HepG2 (cell line): ENCODE data around the gene KCNK7. TPM values are rescaled to one million over a fixed set of nuclear protein-coding genes. Genes with fewer than 3 reads are reported as not detected.

ENCODE experiments used
- ARID5B ChIP-seq: IDR thresholded peaks from 2 replicates; pipeline ENCODE4 v1.4.0; 2020; ENCODE audit warnings: mild to moderate bottlenecking, missing genetic modification reagents
- HMGXB3 ChIP-seq: sonication (generic); formaldehyde crosslinking; IDR thresholded peaks from 2 replicates; pipeline ENCODE4 v1.4.0; 2020; ENCODE audit warnings: missing genetic modification reagents, borderline replicate concordance
- JUNB ChIP-seq: sonication (generic); formaldehyde crosslinking; IDR thresholded peaks from 2 replicates; pipeline ENCODE4 v1.8.0; 2022; ENCODE audit warnings: missing genetic modification reagents, mild to moderate bottlenecking, borderline replicate concordance
- NR2F6 ChIP-seq, 2 experiments: IDR thresholded peaks; 2 replicates each; pipeline ENCODE4 v1.6.1; 2016; ENCODE audit warnings: antibody characterized with exemption in 1 of 2, mild to moderate bottlenecking in 1 of 2
- PBX2 ChIP-seq: IDR thresholded peaks from 2 replicates; pipeline ENCODE4 v1.6.1; 2016; ENCODE audit warnings: control low read depth
- PCBP1 ChIP-seq: fragments of 200-400 bp; formaldehyde crosslinking; IDR thresholded peaks from 2 replicates; pipeline ENCODE4 v1.6.1; 2017; ENCODE audit warnings: mild to moderate bottlenecking, low read depth, low read length, borderline replicate concordance
- PITX1 ChIP-seq: sonication (generic); formaldehyde crosslinking; IDR thresholded peaks from 2 replicates; pipeline ENCODE4 v1.5.1; 2020; ENCODE audit warnings: mild to moderate bottlenecking, missing genetic modification reagents
- RXRA ChIP-seq: sonication (generic); formaldehyde crosslinking; IDR thresholded peaks from 2 replicates; pipeline ENCODE4 v1.5.1; 2020; ENCODE audit warnings: missing genetic modification reagents
- SAP130 ChIP-seq: IDR thresholded peaks from 2 replicates; pipeline ENCODE4 v1.6.1; 2016; ENCODE audit warnings: low read depth
- TCF7 ChIP-seq: sonication (generic); IDR thresholded peaks from 2 replicates; pipeline ENCODE4 v1.6.1; 2016; ENCODE audit warnings: antibody characterized with exemption, low read depth
- TFAP4 ChIP-seq: sonication (generic); IDR thresholded peaks from 2 replicates; pipeline ENCODE4 v1.6.1; 2016; ENCODE audit warnings: low read depth, borderline replicate concordance
- YEATS2 ChIP-seq: sonication (generic); formaldehyde crosslinking; IDR thresholded peaks from 2 replicates; pipeline ENCODE4 v1.4.0; 2020; ENCODE audit warnings: missing genetic modification reagents, borderline replicate concordance
- ZNF20 ChIP-seq: sonication (generic); formaldehyde crosslinking; IDR thresholded peaks from 2 replicates; pipeline ENCODE4 v1.4.0; 2020; ENCODE audit warnings: mild to moderate bottlenecking, moderate library complexity, missing genetic modification reagents
- ZNF281 ChIP-seq: sonication (generic); formaldehyde crosslinking; IDR thresholded peaks from 2 replicates; pipeline ENCODE4 v1.4.0; 2020; ENCODE audit warnings: missing genetic modification reagents, borderline replicate concordance
- polyA plus RNA-seq, 8 experiments: library from polyadenylated mRNA; depleted of rRNA in 3 of 8; stranded (reverse) in 7 of 8; unstranded in 1 of 8; fragments of >200 nt; fragmentation: Illumina TruSeq in 4 of 8; extraction: Trizol in 4 of 8; gene quantifications; 2 replicates each; pipeline versions ENCODE4 v1.2.1 to v1.2.3, GENCODE V29; 2011 to 2016; ENCODE audit warnings: low read depth in 4 of 8, missing spikeins in 1 of 8, mixed read lengths in 1 of 8; ENCODE audit not compliant: insufficient read depth in 1 of 8
- total RNA-seq, 5 experiments: library from RNA; depleted of rRNA; stranded (reverse); fragments of >200 nt; fragmentation: Illumina TruSeq; extraction: Trizol; gene quantifications; 2 replicates each; pipeline ENCODE4 v1.2.3, GENCODE V29; 2016; ENCODE audit warnings: low read depth in 1 of 5

KCNK7 gene
- total and polyA plus RNA-seq, 2 of the 13 experiments (the other 11 are each of a cell fraction or from before 2014, with no cell fraction given), result 0.11 TPM; not detected in 1

GRCh38 chr11:65576867-65577755, 18.5 kb downstream of the KCNK7 start (continued):
- peak; percentile 21; the same call in 1 of the 2 replicates for TF ChIP-seq ZNF281 (CRISPR knock-in tag)
- TF ChIP-seq YEATS2 (CRISPR knock-in tag), result peak; percentile 29; the same call in 1 of the 2 replicates
- no peak for TF ChIP-seq PBX2 (CRISPR knock-in tag)
- TF ChIP-seq TFAP4, result peak; percentile 56; the same call in 1 of the 2 replicates
- no peak for TF ChIP-seq JUNB (CRISPR knock-in tag)
- TF ChIP-seq ARID5B, result 0 out of 2 replicates have a peak, but pooled peaks have one; percentile 17
- TF ChIP-seq PCBP1, result 0 out of 2 replicates have a peak, but pooled peaks have one; percentile 66
- TF ChIP-seq TCF7, result no peak
- 0 out of 2 replicates have a peak, but pooled peaks have one; percentile 17 for TF ChIP-seq RXRA (CRISPR knock-in tag)
- peak; percentile 38; the same call in 1 of the 2 replicates for TF ChIP-seq NR2F6 (IDR thresholded peaks at IDR 0.05)
- TF ChIP-seq NR2F6 (CRISPR knock-in tag; IDR thresholded peaks at IDR 0.05), result peak; percentile 62
- peak; percentile 71 for TF ChIP-seq SAP130 (CRISPR knock-in tag)
- TF ChIP-seq HMGXB3 (CRISPR knock-in tag), result no peak
- no peak for TF ChIP-seq ZNF20 (CRISPR knock-in tag)
- no peak for TF ChIP-seq PITX1
